IPS DF 6.9 (cell line): ENCODE data around the gene ZBTB7A.

Source experiments
- DNase-seq: peaks from one replicate; pipeline ENCODE4 v3.0.0-alpha.2; 2013; ENCODE audit warnings: low read depth, low spot score
- H3K27ac ChIP-seq: one replicate; pipeline ENCODE4 v1.5.1; 2013; ENCODE audit warnings: low read length, control low read depth
- H3K27me3 ChIP-seq: 2 replicates; pipeline ENCODE4 v1.6.1; 2013; ENCODE audit warnings: mild to moderate bottlenecking, low read length; ENCODE audit not compliant: control insufficient read depth, insufficient read depth
- H3K36me3 ChIP-seq: 2 replicates; pipeline ENCODE4 v1.6.1; 2013; ENCODE audit warnings: low read length; ENCODE audit not compliant: control insufficient read depth, insufficient read depth
- H3K4me1 ChIP-seq: 2 replicates; pipeline ENCODE4 v1.6.1; 2013; ENCODE audit warnings: low read length; ENCODE audit not compliant: control insufficient read depth, insufficient read depth
- H3K4me3 ChIP-seq: 2 replicates; pipeline ENCODE4 v1.5.1; 2013; ENCODE audit warnings: mild to moderate bottlenecking, low read length
- H3K9me3 ChIP-seq: 2 replicates; pipeline ENCODE4 v1.6.1; 2013; ENCODE audit warnings: low read length, inconsistent platforms; ENCODE audit not compliant: control insufficient read depth, insufficient read depth
- WGBS: extraction: QIAGEN DNeasy Blood & Tissue Kit; methylation state at CpG from one replicate; pipeline ENCODE4 v1.1.7; 2013; ENCODE audit warnings: mixed read lengths, missing lambda C conversion rate; ENCODE audit not compliant: insufficient read length, insufficient coverage; 5-methylcytosine and 5-hydroxymethylcytosine counted together

Gene ZBTB7A

DNA sequence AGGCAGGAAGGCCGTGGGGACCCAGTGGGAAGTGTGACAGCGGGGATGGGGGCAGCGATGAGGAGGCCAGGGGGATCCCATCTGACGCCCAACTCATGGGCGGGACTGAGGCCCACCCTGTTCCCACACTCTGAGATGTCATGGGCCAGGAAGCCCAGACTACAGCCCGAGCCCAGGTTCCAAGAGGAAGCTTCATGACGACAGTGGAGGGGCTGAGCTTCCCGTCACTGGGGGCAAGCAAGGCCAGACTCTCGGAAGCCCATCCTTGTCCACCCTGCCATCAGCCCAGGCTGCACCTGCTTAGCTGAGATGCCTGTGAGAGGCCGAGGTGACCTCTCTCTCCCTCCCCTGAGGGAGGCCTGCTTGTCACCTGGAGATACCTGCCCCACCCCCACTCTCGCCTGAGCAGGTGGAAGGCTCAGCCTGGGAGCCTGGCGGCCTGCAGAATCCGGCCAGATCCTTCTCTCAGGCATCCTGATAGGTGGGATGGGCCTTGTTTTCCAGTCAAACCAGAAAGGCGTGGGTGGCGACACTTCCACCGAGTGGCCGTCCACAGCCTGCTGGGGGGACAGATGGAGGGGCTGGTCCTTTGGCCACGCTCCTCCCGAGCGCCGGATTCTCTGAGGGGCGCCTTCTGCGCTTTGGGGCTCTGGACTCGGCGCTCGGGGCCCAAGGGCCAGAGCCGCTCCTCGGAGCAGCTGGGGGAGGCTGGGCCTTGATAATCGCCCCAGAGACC, 4.8 kb downstream of the ZBTB7A start:
- Histone ChIP-seq H3K36me3 (0 out of 2 replicates have a peak, but pooled peaks cover 2% of the 10 kb centered on the region), H3K27ac (no peak overlapping the region), H3K9me3 (no peaks in the 10 kb centered on the region), H3K27me3 (no peaks in the 10 kb centered on the region), H3K4me3 (no peak overlapping the region), H3K4me1 (peaks cover 9% of the 10 kb centered on the region; the same call in 1 of the 2 replicates)
- WGBS = no CpG with 5 or more reads among the region's 29 CpGs
- no peak for DNase-seq

- H3K4me1 ChIP-seq = peaks cover 9% of the 10 kb centered on the region; the same call in 1 of the 2 replicates
- no peak for DNase-seq
- no peak overlapping the region for H3K27ac ChIP-seq
- no peaks in the 10 kb centered on the region for H3K9me3 ChIP-seq
- no peak overlapping the region for H3K4me3 ChIP-seq
- WGBS = no CpG with 5 or more reads among the region's 23 CpGs
- 0 out of 2 replicates have a peak, but pooled peaks cover 2% of the 10 kb centered on the region for H3K36me3 ChIP-seq
- H3K27me3 ChIP-seq = no peaks in the 10 kb centered on the region
These were observed 5.5 kb downstream of the ZBTB7A start for GRCh38 chr19:4061178-4061682.

DNA sequence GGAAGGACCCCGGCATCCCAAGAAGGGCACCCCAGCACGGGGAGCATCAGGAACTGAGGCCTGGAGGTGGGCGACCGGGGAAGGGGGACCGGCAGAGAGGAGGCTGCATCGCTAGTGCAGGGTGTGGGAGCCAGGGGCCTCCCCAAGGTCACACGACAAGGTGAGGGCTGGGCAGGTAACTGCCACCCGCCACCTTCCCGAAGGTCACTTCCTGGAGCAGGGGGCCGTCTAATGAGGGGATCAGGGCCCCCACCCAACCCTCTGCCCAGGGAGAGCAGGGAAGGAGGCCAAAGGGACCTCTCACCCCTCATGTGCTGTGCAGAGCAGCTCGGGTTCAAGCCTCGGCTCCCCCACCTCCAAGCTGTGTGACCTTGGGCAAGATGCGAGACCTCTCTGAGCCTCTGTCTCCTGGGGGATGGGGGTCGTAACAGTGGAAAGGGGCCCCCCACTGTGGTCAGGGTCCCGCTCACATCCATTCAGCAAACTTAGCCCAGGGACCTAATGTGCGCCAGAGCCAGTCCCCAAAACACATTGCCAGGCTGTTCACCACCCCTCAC, 6.0 kb downstream of the ZBTB7A start:
- no peak overlapping the region for H3K27ac ChIP-seq
- H3K27me3 ChIP-seq = no peaks in the 10 kb centered on the region
- H3K4me3 ChIP-seq = no peak overlapping the region
- no peaks in the 10 kb centered on the region for H3K9me3 ChIP-seq
- no peak for DNase-seq
- 0 out of 2 replicates have a peak, but pooled peaks cover 2% of the 10 kb centered on the region for H3K36me3 ChIP-seq
- no CpG with 5 or more reads among the region's 16 CpGs for WGBS
- peaks cover 9% of the 10 kb centered on the region; the same call in 1 of the 2 replicates for H3K4me1 ChIP-seq

DNA sequence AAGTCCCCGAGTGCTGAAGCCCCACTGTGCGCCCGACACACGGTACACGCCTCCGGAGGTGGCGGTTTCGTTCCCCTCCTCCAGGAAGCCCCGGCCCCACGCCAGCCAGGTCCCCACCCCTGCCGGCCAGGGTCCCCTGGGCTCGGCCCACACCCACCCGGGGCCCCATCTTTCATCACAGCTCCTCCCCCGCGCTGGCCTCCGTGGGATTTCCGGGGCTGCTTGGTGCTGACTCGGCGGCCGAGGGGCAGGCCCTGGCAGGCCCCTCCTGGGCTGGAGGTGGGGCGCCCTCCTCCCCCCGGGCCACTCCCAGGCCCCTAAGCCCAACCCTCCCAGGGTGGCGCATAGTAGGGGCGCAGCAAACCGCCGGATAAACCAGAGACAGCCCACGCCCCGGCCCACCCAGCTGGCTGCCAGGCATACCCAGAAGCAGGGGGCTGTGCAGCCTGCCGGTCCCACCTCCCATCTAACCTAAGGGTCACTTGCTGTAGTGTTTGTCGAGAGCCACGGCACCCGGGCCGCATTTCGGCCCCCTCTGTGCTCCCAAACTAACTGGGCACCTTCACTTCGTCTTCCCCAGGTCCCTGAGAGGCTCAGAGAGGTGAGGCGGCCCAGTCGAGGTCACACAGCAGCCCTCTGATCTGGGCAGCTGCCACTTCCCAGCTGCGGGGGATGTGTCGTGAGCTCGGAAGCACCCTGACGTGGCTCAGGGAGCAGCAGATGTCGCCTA, 6.6 kb downstream of the ZBTB7A start:
- DNase-seq = no peak
- WGBS = no CpG with 5 or more reads among the region's 42 CpGs
- Histone ChIP-seq H3K4me1 (peaks cover 9% of the 10 kb centered on the region; the same call in 1 of the 2 replicates), H3K4me3 (no peak overlapping the region), H3K27me3 (no peaks in the 10 kb centered on the region), H3K27ac (no peak overlapping the region), H3K36me3 (peaks cover 5% of the 10 kb centered on the region; the same call in 1 of the 2 replicates), H3K9me3 (no peaks in the 10 kb centered on the region)

- Histone ChIP-seq H3K9me3 (no peaks in the 10 kb centered on the region), H3K36me3 (peaks cover 11% of the 10 kb centered on the region; the same call in 1 of the 2 replicates), H3K4me1 (peaks cover 9% of the 10 kb centered on the region; the same call in 1 of the 2 replicates), H3K27me3 (no peaks in the 10 kb centered on the region), H3K27ac (no peak overlapping the region), H3K4me3 (no peak overlapping the region)
- no CpG with 5 or more reads among the region's 19 CpGs for WGBS
- no peak for DNase-seq
These were observed 7.2 kb downstream of the ZBTB7A start for GRCh38 chr19:4059453-4059871.

DNA sequence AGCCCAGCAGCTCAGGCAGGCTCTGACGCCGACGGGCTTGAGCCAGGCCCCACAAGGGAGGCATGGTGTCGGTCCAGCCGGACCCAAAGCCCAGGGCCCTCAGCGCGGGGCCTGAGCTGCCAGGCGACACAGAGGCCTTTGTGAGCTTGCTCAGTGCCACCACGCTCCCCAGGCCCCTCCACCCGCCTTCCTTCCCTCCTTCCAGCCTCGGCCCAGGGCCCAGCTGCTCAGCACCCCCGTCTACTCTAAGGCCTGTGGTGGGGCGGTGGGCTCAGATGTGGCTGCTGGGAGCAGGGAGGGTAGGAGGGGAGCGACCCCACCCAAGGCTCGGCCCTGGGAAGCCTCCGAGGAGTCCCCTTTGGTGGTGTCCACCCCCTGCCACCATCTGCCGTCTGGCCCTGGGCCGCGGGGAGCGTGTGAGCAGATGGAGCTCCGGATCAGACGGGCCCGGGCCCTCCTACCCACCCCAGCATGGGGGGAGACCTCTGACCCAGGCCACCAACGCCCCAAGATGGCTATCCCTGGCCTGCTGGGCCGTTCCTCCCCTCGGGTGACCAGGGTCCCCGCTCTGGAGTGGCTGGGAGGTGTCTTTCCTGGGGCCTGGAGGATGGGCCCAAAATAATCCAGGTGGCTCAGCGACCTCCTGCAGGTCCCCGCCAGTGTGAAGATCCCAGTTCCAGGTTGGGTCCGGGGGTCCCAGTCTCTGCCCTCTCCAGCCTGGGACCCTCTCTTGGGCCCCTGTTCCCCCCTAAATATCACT, 7.8 kb downstream of the ZBTB7A start:
- Histone ChIP-seq H3K27ac (no peak overlapping the region), H3K36me3 (peaks cover 15% of the 10 kb centered on the region), H3K27me3 (no peaks in the 10 kb centered on the region), H3K4me3 (no peak overlapping the region), H3K9me3 (no peaks in the 10 kb centered on the region), H3K4me1 (peaks cover 9% of the 10 kb centered on the region; the same call in 1 of the 2 replicates)
- no CpG with 5 or more reads among the region's 30 CpGs for WGBS
- no peak for DNase-seq

DNA sequence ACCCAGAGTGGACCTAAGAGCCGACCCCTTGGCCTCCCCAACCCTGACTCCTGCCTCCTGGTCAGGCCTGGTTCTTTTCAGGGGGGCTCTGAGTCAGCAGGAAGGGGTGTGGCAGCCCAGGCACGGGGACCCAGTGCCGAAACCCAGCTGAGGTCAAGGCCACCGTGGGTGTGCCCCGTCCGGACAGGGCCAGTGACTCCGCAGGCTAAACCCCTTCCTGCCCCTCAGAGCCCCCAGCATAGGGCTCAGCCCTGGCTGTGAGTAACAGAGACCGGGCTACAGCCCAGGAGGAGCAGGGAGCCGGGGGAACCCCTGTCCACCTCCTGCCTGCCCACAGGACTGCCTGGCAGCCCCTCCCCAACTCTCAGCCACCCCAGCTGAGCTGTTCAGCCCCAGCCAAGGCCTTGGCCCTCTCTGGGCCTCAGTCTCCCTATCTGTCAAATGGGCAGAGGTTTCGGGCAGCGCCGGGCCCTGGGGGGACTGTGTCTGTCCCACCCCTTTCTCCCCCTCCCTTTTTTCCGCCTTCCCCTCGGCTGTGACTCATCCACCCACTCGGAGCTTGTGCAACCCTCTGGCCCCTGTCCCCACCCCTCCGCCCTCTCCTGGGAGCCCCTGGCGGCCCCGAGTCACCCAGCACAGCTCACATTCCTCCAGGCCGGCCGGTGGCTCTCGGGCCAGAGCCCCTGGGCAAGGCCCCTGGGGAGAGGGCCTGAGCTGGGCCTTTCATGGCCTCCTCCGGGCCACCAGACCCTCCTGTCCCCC, 8.6 kb downstream of the ZBTB7A start:
- no peaks in the 10 kb centered on the region for H3K27me3 ChIP-seq
- no peak for DNase-seq
- no peak overlapping the region for H3K4me3 ChIP-seq
- no peak overlapping the region for H3K27ac ChIP-seq
- no CpG with 5 or more reads among the region's 22 CpGs for WGBS
- no peaks in the 10 kb centered on the region for H3K9me3 ChIP-seq
- H3K36me3 ChIP-seq = peaks cover 22% of the 10 kb centered on the region
- peaks cover 6% of the 10 kb centered on the region; the same call in 1 of the 2 replicates for H3K4me1 ChIP-seq

GRCh38 chr19:4055209-4055552, 11.5 kb downstream of the ZBTB7A start:
- no CpG with 5 or more reads among the region's 20 CpGs for WGBS
- no peak for DNase-seq
- Histone ChIP-seq H3K27me3 (no peaks in the 10 kb centered on the region), H3K27ac (no peak overlapping the region), H3K9me3 (no peaks in the 10 kb centered on the region), H3K4me1 (peaks cover under 1% of the 10 kb centered on the region; the same call in 1 of the 2 replicates), H3K36me3 (peaks cover 26% of the 10 kb centered on the region), H3K4me3 (no peak overlapping the region)

GRCh38 chr19:4054441-4055208, 12.1 kb downstream of the ZBTB7A start:
- Histone ChIP-seq H3K27me3 (no peaks in the 10 kb centered on the region), H3K9me3 (no peaks in the 10 kb centered on the region), H3K4me3 (no peak overlapping the region), H3K36me3 (peaks cover 26% of the 10 kb centered on the region), H3K4me1 (no peaks in the 10 kb centered on the region; the same call in 1 of the 2 replicates), H3K27ac (no peak overlapping the region)
- WGBS = no CpG with 5 or more reads among the region's 91 CpGs
- no peak for DNase-seq
